K562 (cell line): ENCODE measurements around the gene NVL. TPM values are rescaled to one million over a fixed set of nuclear protein-coding genes. Genes with fewer than 3 reads are reported as not detected.
A peak's percentile ranks its signal among the peaks of the same experiment; 100 is the strongest.

Experiments
- CBFA2T2 ChIP-seq: fragments of 450-650 bp; conservative IDR thresholded peaks from 2 replicates; pipeline ENCODE4 v1.6.1; 2017; ENCODE audit warnings: mild to moderate bottlenecking
- FOXA3 ChIP-seq, 2 experiments: fragments of 450-650 bp in 1 of 2; sonication (generic) in 1 of 2; formaldehyde crosslinking; IDR thresholded peaks in 1 of 2; conservative IDR thresholded peaks in 1 of 2; 2 replicates each; pipeline versions ENCODE4 v1.4.0 to v1.8.0; 2020 to 2022; ENCODE audit warnings: mild to moderate bottlenecking in 2 of 2, missing genetic modification reagents in 1 of 2
- HDAC2 ChIP-seq: fragments of 450-650 bp; IDR thresholded peaks from 2 replicates; pipeline ENCODE4 v1.6.1; 2016; ENCODE audit warnings: mild to moderate bottlenecking
- HDAC3 ChIP-seq: fragments of 450-650 bp; IDR thresholded peaks from 2 replicates; pipeline ENCODE4 v1.6.1; 2018; ENCODE audit warnings: borderline replicate concordance, mild to moderate bottlenecking, moderate library complexity; ENCODE audit not compliant: partially characterized antibody
- ILF3 ChIP-seq: fragments of 450-650 bp; IDR thresholded peaks from 2 replicates; pipeline ENCODE4 v1.6.1; 2018; ENCODE audit warnings: antibody characterized with exemption, mild to moderate bottlenecking, moderate library complexity, borderline replicate concordance
- PML ChIP-seq: IDR thresholded peaks from 2 replicates; pipeline ENCODE4 v1.6.1; 2012; ENCODE audit warnings: low read length, inconsistent platforms
- POLR2H ChIP-seq: IDR thresholded peaks from 2 replicates; pipeline ENCODE4 v1.6.1; 2016; ENCODE audit warnings: missing genetic modification characterization, low read depth, mild to moderate bottlenecking, control low read depth, missing compliant biosample characterization, moderate library complexity
- RFX7 ChIP-seq: fragments of 250-450 bp; sonication (Bioruptor Pico); IDR thresholded peaks from 2 replicates; pipeline ENCODE4 v1.5.1; 2021; ENCODE audit warnings: mild to moderate bottlenecking
- SPI1 ChIP-seq: IDR thresholded peaks from 2 replicates; pipeline ENCODE4 v1.6.1; 2011; ENCODE audit warnings: low read depth, low read length, control low read depth, borderline replicate concordance
- ZBTB17 ChIP-seq: fragments of 450-650 bp; formaldehyde crosslinking; IDR thresholded peaks from 2 replicates; pipeline ENCODE4 v1.4.0; 2020; ENCODE audit warnings: mild to moderate bottlenecking
- ZBTB7A ChIP-seq: IDR thresholded peaks from 2 replicates; pipeline ENCODE4 v1.6.1; 2011; ENCODE audit warnings: low read depth, mild to moderate bottlenecking, low read length, moderate library complexity, borderline replicate concordance; ENCODE audit not compliant: control insufficient read depth
- ZKSCAN8 ChIP-seq: fragments of 200-800 bp; sonication (Bioruptor generic); IDR thresholded peaks from 2 replicates; pipeline ENCODE4 v1.6.1; 2016; ENCODE audit warnings: missing genetic modification characterization, missing compliant biosample characterization
- polyA plus RNA-seq, 8 experiments: library from polyadenylated mRNA; depleted of rRNA in 4 of 8; stranded (reverse) in 5 of 8; unstranded in 3 of 8; fragments of >200 nt; fragmentation: Nextera tagmentation in 2 of 8; fragmentation: Illumina TruSeq in 1 of 8; extraction: Ambion mirVana in 2 of 8; extraction: Trizol in 1 of 8; gene quantifications; 2 replicates each; pipeline versions ENCODE4 v1.2.1 to v1.2.3, GENCODE V29; 2011 to 2014; ENCODE audit warnings: inconsistent platforms in 1 of 8, missing spikeins in 1 of 8
- total RNA-seq, 7 experiments: library from RNA; depleted of rRNA in 6 of 7; stranded (reverse); fragments of >200 nt in 6 of 7; fragmentation: Illumina TruSeq in 2 of 7; extraction: Trizol in 2 of 7; gene quantifications; 2 replicates each; pipeline versions ENCODE4 v1.2.1 to v1.2.3, GENCODE V29; 2011 to 2021; ENCODE audit warnings: low replicate concordance in 1 of 7
- TF ChIP-seq, protein P1 (sequence below): fragments of 450-650 bp; IDR thresholded peaks from 2 replicates; pipeline ENCODE4 v1.6.1; 2018; ENCODE audit not compliant: partially characterized antibody
- TF ChIP-seq, protein P2 (sequence below): sonication (generic); formaldehyde crosslinking; IDR thresholded peaks from 2 replicates; pipeline ENCODE4 v1.8.0; 2023; ENCODE audit warnings: missing genetic modification reagents, mild to moderate bottlenecking, borderline replicate concordance
- TF ChIP-seq, protein P3 (sequence below): fragments of 450-650 bp; IDR thresholded peaks from 2 replicates; pipeline ENCODE4 v1.6.1; 2016; ENCODE audit warnings: antibody characterized with exemption

The NVL gene
- total and polyA plus RNA-seq, 9 of the 15 experiments (the other 6 are each of a cell fraction or from before 2014, with no cell fraction given) = 32.5 to 86.6 (median 62.9) TPM

DNA sequence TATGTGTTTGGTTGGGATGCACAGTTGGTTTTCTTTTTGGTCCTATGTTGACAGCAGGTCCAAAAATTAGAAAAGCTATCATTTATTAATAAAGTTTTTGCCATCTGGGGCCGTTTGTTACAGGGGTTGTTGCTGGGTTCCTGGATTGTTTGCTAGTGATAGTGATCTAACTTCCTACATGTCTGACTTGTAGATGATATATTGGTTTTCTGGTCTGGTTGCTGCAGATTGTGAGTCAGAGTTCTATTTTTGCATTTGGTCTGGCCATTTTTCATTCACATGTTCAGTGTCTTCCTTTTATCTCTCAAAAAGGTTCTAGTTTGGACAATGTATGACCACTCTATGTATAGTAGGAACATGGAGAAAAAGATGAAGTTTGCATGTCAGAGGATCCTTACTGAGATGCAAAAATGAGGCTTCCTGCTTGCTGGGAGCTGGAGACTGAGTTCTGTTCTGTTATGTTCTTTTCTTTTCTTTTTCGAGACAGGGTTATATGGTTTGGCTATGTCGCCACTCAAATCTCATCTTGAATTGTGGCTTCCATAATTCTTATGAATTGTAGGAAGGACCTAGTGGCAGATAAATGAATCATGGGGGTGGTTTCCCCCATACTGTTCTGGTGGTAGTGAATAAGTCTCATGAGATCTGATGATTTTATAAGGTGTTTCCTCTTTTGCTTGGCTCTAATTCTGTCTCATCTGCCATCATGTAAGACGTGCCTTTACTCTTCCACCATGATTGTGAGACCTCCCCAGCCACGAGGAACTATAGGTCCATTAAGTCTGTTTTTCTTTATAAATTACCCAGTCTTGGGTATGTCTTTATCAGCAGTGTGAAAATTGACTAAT lies 4.2 kb upstream of the NVL start (continued):
- TF ChIP-seq, protein P1, sequence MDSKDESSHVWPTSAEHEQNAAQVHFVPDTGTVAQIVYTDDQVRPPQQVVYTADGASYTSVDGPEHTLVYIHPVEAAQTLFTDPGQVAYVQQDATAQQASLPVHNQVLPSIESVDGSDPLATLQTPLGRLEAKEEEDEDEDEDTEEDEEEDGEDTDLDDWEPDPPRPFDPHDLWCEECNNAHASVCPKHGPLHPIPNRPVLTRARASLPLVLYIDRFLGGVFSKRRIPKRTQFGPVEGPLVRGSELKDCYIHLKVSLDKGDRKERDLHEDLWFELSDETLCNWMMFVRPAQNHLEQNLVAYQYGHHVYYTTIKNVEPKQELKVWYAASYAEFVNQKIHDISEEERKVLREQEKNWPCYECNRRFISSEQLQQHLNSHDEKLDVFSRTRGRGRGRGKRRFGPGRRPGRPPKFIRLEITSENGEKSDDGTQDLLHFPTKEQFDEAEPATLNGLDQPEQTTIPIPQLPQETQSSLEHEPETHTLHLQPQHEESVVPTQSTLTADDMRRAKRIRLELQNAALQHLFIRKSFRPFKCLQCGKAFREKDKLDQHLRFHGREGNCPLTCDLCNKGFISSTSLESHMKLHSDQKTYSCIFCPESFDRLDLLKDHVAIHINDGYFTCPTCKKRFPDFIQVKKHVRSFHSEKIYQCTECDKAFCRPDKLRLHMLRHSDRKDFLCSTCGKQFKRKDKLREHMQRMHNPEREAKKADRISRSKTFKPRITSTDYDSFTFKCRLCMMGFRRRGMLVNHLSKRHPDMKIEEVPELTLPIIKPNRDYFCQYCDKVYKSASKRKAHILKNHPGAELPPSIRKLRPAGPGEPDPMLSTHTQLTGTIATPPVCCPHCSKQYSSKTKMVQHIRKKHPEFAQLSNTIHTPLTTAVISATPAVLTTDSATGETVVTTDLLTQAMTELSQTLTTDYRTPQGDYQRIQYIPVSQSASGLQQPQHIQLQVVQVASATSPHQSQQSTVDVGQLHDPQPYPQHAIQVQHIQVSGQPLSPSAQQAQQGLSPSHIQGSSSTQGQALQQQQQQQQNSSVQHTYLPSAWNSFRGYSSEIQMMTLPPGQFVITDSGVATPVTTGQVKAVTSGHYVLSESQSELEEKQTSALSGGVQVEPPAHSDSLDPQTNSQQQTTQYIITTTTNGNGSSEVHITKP = no peak
- TF ChIP-seq CBFA2T2 (peak; percentile 83), ZKSCAN8 (CRISPR knock-in tag) (no peak), PML (peak; percentile 72), HDAC2 (no peak), ZBTB7A (no peak), FOXA3 (CRISPR knock-in tag; conservative IDR thresholded peaks at IDR 0.05 in 1 of 2, IDR thresholded peaks at IDR 0.05 in 1 of 2) (0 out of 4 replicates have a peak, but pooled peaks of 1 of the 2 experiments have one; percentile 35), SPI1 (no peak), RFX7 (CRISPR knock-in tag) (no peak), ZBTB17 (CRISPR knock-in tag) (no peak), ILF3 (no peak), HDAC3 (peak; percentile 78), POLR2H (tag) (no peak)
- TF ChIP-seq, protein P2, sequence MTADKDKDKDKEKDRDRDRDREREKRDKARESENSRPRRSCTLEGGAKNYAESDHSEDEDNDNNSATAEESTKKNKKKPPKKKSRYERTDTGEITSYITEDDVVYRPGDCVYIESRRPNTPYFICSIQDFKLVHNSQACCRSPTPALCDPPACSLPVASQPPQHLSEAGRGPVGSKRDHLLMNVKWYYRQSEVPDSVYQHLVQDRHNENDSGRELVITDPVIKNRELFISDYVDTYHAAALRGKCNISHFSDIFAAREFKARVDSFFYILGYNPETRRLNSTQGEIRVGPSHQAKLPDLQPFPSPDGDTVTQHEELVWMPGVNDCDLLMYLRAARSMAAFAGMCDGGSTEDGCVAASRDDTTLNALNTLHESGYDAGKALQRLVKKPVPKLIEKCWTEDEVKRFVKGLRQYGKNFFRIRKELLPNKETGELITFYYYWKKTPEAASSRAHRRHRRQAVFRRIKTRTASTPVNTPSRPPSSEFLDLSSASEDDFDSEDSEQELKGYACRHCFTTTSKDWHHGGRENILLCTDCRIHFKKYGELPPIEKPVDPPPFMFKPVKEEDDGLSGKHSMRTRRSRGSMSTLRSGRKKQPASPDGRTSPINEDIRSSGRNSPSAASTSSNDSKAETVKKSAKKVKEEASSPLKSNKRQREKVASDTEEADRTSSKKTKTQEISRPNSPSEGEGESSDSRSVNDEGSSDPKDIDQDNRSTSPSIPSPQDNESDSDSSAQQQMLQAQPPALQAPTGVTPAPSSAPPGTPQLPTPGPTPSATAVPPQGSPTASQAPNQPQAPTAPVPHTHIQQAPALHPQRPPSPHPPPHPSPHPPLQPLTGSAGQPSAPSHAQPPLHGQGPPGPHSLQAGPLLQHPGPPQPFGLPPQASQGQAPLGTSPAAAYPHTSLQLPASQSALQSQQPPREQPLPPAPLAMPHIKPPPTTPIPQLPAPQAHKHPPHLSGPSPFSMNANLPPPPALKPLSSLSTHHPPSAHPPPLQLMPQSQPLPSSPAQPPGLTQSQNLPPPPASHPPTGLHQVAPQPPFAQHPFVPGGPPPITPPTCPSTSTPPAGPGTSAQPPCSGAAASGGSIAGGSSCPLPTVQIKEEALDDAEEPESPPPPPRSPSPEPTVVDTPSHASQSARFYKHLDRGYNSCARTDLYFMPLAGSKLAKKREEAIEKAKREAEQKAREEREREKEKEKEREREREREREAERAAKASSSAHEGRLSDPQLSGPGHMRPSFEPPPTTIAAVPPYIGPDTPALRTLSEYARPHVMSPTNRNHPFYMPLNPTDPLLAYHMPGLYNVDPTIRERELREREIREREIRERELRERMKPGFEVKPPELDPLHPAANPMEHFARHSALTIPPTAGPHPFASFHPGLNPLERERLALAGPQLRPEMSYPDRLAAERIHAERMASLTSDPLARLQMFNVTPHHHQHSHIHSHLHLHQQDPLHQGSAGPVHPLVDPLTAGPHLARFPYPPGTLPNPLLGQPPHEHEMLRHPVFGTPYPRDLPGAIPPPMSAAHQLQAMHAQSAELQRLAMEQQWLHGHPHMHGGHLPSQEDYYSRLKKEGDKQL (CRISPR knock-in tag) = no peak
- TF ChIP-seq, protein P3, sequence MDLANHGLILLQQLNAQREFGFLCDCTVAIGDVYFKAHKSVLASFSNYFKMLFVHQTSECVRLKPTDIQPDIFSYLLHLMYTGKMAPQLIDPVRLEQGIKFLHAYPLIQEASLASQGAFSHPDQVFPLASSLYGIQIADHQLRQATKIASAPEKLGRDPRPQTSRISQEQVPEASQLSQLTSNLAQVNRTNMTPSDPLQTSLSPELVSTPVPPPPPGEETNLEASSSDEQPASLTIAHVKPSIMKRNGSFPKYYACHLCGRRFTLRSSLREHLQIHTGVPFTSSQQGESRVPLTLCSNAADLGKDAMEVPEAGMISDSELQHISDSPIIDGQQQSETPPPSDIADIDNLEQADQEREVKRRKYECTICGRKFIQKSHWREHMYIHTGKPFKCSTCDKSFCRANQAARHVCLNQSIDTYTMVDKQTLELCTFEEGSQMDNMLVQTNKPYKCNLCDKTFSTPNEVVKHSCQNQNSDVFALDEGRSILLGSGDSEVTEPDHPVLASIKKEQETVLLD = no peak
